Skeletal muscle tissue (tissue), 4 donors: ENCODE results near the gene PAK1. TPM values are rescaled to one million over a fixed set of nuclear protein-coding genes. Genes with fewer than 3 reads are reported as not detected.

Experiments
- H3K27ac ChIP-seq: one replicate; pipeline ENCODE4 v1.7.0; 2013; ENCODE audit warnings: mild to moderate bottlenecking, low read depth, low read length, inconsistent platforms
- H3K27me3 ChIP-seq, 3 donors: one replicate each; pipeline ENCODE4 v1.7.0; 2013; ENCODE audit warnings: low read length in 3 of 3; ENCODE audit not compliant: control insufficient read depth in 3 of 3, insufficient read depth in 3 of 3
- H3K36me3 ChIP-seq, 3 donors: one replicate each; pipeline ENCODE4 v1.7.0; 2013; ENCODE audit warnings: low read length in 3 of 3; ENCODE audit not compliant: control insufficient read depth in 3 of 3, insufficient read depth in 3 of 3
- H3K4me1 ChIP-seq, 3 donors: one replicate each; pipeline ENCODE4 v1.7.0; 2013; ENCODE audit warnings: low read length in 3 of 3, mild to moderate bottlenecking in 3 of 3; ENCODE audit not compliant: control insufficient read depth in 3 of 3, insufficient read depth in 3 of 3
- H3K4me3 ChIP-seq, 3 donors: one replicate each; pipeline ENCODE4 v1.7.0; 2013; ENCODE audit warnings: low read length in 3 of 3
- H3K9ac ChIP-seq, 3 donors: one replicate each; pipeline ENCODE4 v1.7.0; 2013; ENCODE audit warnings: low read length in 3 of 3, mild to moderate bottlenecking in 3 of 3, moderate library complexity in 2 of 3, low read depth in 1 of 3
- H3K9me3 ChIP-seq, 3 donors: one replicate each; pipeline ENCODE4 v1.7.0; 2013; ENCODE audit warnings: low read length in 3 of 3; ENCODE audit not compliant: control insufficient read depth in 3 of 3
- total RNA-seq: library from RNA; depleted of rRNA; stranded (reverse); fragments of >200 nt; gene quantifications from one replicate; pipeline ENCODE4 v1.2.3, GENCODE V29; 2014
- donor health status: Osteomylitis.

Gene PAK1
- total RNA-seq, 1 donor from 2014 or later = 52.2 TPM

DNA sequence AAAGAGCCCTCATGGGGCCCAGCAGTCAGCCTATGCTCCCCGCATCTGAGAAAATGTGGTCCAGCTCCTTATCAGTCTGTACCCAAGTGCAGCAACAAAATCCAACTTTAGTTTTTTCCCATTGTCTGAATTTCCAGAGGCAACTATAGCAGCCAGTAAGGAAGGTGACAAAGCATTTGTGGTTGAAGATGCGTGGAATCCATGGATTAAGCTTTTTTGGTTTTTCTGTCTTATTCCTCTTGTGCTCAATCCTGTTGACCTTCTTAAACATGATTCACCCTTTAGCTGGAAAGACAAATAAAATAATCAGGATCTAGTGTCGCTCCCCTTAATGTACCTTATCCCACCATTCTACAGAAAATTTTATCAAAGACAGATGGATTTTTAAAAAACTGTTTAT, 186.8 kb downstream of the PAK1 start:
- H3K4me3 ChIP-seq = no peak overlapping the region
- H3K9ac ChIP-seq = no peak overlapping the region
- H3K9me3 ChIP-seq = no peaks in the 10 kb centered on the region
- H3K27ac ChIP-seq = no peak overlapping the region
- no peaks in the 10 kb centered on the region for H3K4me1 ChIP-seq
- H3K36me3 ChIP-seq = no peaks in the 10 kb centered on the region
- H3K27me3 ChIP-seq = no peaks in the 10 kb centered on the region

DNA sequence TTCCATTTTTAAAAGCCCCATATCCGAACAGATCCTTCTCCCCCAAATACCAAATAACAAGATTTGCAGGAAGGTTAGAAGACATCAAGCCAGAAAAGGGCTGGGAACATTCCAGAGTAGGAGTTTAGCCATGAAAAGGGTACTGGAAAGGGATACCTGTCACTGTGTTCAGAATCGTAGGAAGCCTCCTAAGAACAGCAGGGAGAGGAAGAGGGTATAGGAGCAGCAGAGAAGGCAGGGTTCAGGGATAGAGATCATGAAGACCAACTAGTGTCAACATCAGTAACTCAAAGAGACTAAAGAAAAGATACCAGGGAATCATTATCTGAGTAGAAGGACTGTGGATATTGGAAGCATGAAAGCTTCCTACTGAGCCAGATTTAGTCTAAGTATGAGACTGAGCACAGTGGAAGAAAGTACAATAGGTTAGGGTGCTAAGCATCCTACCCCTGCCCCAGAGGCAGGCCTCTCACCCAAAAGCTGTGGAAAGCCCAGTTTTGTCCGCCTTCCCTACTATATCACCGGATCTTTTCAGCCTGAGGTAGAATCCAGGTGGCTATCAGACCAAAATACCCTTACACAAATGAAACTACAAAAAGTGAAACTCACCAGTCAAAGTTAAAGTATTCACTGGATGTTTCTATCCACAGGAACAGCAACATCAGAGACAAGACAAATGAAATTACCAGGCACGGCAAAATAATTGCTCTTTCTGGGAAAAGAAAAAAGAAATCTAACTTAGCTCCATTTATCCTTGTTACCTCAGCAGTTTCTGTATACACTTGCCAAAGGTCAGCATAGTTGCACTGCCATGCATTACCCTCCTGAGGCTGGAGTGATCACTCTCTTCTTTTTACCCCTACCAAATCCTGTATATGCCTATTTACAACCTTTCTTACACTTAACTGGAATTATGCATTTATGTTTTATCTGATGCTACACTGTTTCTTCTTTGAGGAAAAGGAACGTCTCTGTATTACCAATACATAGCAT, 189.1 kb downstream of the PAK1 start:
- H3K9me3 ChIP-seq = peaks cover 0 to 4% (median 0%) of the 10 kb centered on the region in 3 donors
- H3K27me3 ChIP-seq = no peaks in the 10 kb centered on the region
- no peak overlapping the region for H3K4me3 ChIP-seq
- no peak overlapping the region for H3K27ac ChIP-seq
- no peaks in the 10 kb centered on the region for H3K4me1 ChIP-seq
- no peaks in the 10 kb centered on the region for H3K36me3 ChIP-seq
- H3K9ac ChIP-seq = no peak overlapping the region

DNA sequence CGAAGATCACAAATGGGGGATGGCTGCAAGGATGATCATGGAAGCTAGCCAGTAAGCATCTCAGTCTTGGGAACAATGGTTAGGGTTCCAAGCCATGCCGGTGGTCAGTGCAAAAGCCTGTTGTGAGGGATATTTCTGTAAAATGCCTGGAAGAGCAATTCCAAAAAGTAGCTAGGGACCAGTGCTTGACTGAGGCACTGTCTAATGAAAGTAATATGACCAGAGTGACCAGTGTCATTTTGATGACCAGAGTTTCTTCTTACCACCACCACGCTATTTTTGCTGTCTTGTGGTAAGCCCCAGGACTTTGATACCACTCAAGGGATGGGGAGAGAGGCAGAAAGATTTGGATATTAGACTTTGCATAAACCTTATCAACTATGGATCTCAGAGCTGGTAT, 190.8 kb downstream of the PAK1 start:
- no peak overlapping the region for H3K4me3 ChIP-seq
- no peak overlapping the region for H3K27ac ChIP-seq
- peaks cover 0 to 4% (median 0%) of the 10 kb centered on the region in 3 donors for H3K9me3 ChIP-seq
- H3K9ac ChIP-seq = no peak overlapping the region
- no peaks in the 10 kb centered on the region for H3K36me3 ChIP-seq
- no peaks in the 10 kb centered on the region for H3K27me3 ChIP-seq
- H3K4me1 ChIP-seq = no peaks in the 10 kb centered on the region

DNA sequence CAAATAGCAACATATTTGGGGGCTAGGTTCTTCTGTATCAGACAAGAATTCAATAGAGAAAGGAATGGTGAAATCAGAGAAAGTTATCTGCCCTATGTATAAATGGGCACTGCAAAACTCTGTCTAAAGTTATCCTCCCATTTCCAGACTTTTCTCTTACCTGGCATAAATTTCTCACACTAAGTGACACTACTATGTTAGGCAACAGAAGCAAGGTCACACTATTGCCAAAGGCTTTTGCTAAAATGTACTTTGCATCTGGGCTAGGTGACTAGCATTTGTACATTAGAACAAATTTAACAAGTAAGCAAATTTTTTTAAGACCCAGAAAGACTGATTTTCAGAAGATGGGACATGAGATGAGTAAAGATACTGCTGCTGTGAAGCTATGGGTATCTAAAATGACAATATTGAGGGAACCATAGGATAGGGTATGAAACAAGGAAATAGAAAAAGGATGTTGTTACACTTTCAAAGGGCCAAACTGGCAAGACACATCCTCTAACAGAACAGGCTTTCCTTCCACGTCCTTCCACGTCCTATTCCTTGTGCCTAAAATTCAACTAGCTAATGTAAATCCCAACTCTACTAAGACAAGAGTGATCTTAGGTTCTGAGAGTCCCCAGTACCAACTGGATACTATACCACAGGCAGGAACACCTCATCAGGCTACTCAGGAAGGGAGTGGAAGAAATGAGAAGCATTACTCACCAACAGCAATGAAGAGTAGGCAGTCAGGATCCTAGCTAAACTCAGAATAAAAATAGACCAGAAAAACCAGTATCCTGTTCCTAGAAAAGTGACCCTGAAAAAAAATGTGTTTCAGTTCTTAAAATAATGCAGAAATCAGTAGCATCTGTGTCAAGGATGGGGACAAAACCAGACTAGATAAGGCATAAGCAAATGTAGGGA, 195.0 kb downstream of the PAK1 start:
- Histone ChIP-seq H3K4me1 (peaks cover 0 to 6% (median 0%) of the 10 kb centered on the region in 3 donors), H3K9me3 (peaks cover 0 to 4% (median 0%) of the 10 kb centered on the region in 3 donors), H3K27ac (no peak overlapping the region), H3K27me3 (no peaks in the 10 kb centered on the region), H3K9ac (no peak overlapping the region), H3K4me3 (no peak overlapping the region), H3K36me3 (no peaks in the 10 kb centered on the region)

DNA sequence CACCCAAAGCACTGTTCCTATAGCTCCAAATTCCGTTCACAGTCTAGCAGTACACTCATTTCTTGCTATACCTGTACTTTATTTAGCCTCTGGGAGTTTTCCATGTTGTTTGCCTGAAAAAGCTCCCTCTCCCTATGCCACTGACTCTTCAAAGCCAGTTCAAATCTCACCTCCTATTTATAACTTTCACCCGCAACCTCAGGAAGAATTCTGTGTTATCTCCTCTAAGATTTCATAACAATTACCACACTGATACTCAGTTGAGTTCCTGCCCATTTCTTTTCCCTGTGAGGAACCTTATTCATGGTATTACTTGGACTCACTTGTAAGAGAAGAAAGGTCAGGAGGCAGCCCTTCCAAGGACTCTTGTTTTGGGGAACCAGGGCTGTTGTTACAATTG, 197.6 kb downstream of the PAK1 start:
- Histone ChIP-seq H3K9me3 (peaks cover 0 to 4% (median 0%) of the 10 kb centered on the region in 3 donors), H3K27ac (no peak overlapping the region), H3K4me1 (peaks cover 0 to 6% (median 0%) of the 10 kb centered on the region in 3 donors), H3K36me3 (no peaks in the 10 kb centered on the region), H3K9ac (no peak overlapping the region), H3K27me3 (no peaks in the 10 kb centered on the region), H3K4me3 (no peak overlapping the region)

Other genes with a start within 250 kb of the PAK1 start
- not detected for gene GDPD4, start 172.4 kb downstream of the PAK1 start, total RNA-seq
- 0.52 TPM for gene AQP11, start 115.9 kb upstream of the PAK1 start, total RNA-seq
- gene CLNS1A, start 163.7 kb upstream of the PAK1 start, total RNA-seq = 188 TPM